Upper lobe of left lung (tissue), 4 donors: Measurements from ENCODE around the gene GPX6.

Source experiments
- CTCF ChIP-seq, 6 experiments: fragments of 450-650 bp in 4 of 6; fragments of 200-600 bp in 2 of 6; sonication (generic) in 2 of 6; IDR thresholded peaks; one replicate each; pipeline ENCODE4 v1.5.1; 2016 to 2019; ENCODE audit warnings: antibody characterized with exemption in 6 of 6
- POLR2A ChIP-seq, 4 donors: fragments of 450-650 bp; IDR thresholded peaks; one replicate each; pipeline ENCODE4 v1.5.1; 2016 to 2017; ENCODE audit warnings: antibody characterized with exemption in 4 of 4, mild to moderate bottlenecking in 2 of 4
- POLR2AphosphoS5 ChIP-seq, 2 donors: sonication (generic); formaldehyde crosslinking; IDR thresholded peaks; one replicate each; pipeline ENCODE4 v1.5.1; 2017; ENCODE audit warnings: antibody characterized with exemption in 2 of 2

GRCh38 chr6:28486533-28486932 lies 29.1 kb downstream of the GPX6 start:
- TF ChIP-seq POLR2A (IDR thresholded peaks at IDR 0.05) (no peak), CTCF (IDR thresholded peaks at IDR 0.05) (no peak), POLR2AphosphoS5 (IDR thresholded peaks at IDR 0.05) (no peak)
